ENCODE data around the gene BTBD16. TPM values are rescaled to one million over a fixed set of nuclear protein-coding genes. Genes with fewer than 3 reads are reported as not detected.

The BTBD16 gene
- total RNA-seq (not detected), polyA plus RNA-seq (not detected), total RNA-seq (not detected)

DNA sequence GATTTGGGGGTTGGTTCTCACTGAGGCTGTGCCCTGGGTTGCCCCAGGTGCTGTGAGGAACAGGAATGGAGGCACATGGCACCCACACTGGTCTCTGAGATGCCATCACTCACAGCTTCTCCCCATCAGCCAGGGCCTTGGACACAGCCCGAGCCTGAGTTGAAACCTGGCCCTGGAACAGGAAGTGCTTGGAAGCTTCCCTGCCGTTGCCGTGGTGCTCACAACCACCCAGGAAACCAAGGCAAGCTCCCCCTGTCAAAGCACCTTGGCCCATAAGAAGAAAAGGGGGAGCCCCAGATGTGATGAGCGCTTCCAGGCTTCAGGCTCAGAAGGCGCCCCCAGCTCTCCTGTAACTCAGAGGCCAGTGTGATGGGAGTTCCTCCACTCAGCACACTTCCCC is at the start of gene BTBD16:
Gene BTBD16 (plus strand): TSS at position 221 of the 400 bp plus-strand sequence. CDS start 3,786 bp downstream, outside the sequence.
- POLR2A ChIA-PET: no interaction called here

DNA sequence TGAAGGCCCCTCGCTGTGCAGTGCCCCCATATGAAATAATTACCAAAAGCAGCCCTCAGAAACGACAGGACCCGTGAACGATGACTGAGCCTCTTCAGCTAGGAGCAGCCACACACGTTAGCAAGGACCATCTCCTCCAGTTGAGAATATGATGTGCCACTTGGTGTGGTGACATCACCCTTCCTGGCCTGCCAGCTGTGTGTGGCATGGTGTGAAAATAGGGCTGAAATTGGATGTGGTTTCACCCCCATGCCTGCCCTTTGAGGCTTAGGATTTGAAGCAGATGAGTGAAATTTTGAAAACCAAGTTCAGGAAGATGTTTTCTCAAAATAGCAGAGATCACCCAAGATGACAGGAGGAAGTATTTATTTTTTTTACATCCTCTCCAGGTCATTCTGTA is 49.1 kb upstream of the BTBD16 start:
- intact Hi-C loops (cut with micrococcal nuclease): no loop called here
- no peaks in the 10 kb centered on the region for H3K4me1 Mint-ChIP-seq

More for the DNA sequence above, at the start of gene BTBD16:
- intact Hi-C loops (cut with micrococcal nuclease): no loop called here
- H3K4me3 ChIP-seq (ENCODE audit: low read length): no peak within 1 kb of the TSS
- H3K4me1 ChIP-seq (ENCODE audit: control insufficient read depth in 2 of 2, insufficient read depth in 2 of 2, low read length in 2 of 2): no peaks in the 10 kb centered on the region
- ATAC-seq: no peak
- H3K4me1 Mint-ChIP-seq: peaks cover 0 to 4% (median 0%) of the 10 kb centered on the region in 7 donors
- no peak within 1 kb of the TSS for H3K27ac ChIP-seq (ENCODE audit: low read depth, low read length)
- no peak within 1 kb of the TSS for H3K4me3 Mint-ChIP-seq
- H3K9me3 Mint-ChIP-seq: peaks cover 0 to 1% (median 0%) of the 10 kb centered on the region in 11 donors
- no peaks in the 10 kb centered on the region for H3K36me3 ChIP-seq (ENCODE audit: control insufficient read depth in 2 of 3, insufficient read depth in 3 of 3, low read length in 3 of 3)
- no peaks in the 10 kb centered on the region for H3K9me3 ChIP-seq (ENCODE audit: control insufficient read depth in 2 of 3, low read length in 3 of 3)
- no peaks in the 10 kb centered on the region for H3K36me3 Mint-ChIP-seq
- H3K27me3 ChIP-seq (ENCODE audit: control insufficient read depth in 2 of 2, insufficient read depth in 2 of 2, low read length in 2 of 2): no peaks in the 10 kb centered on the region
- H3K27me3 Mint-ChIP-seq: peaks cover 0 to 25% (median 17%) of the 10 kb centered on the region in 5 donors
- DNase-seq: no peak
- no peak within 1 kb of the TSS for H3K27ac Mint-ChIP-seq
- CTCF ChIA-PET: interaction anchor here (0.7 kb wide), 1 partner anchor 164 kb away, joined by 3 read pairs; no protein-coding TSS in a partner anchor

GRCh38 chr10:122222638-122223037 is 48.5 kb upstream of the BTBD16 start:
- H3K4me3 Mint-ChIP-seq: no peak overlapping the region
- Histone ChIP-seq H3K9me3 (ENCODE audit: control insufficient read depth in 2 of 3, low read length in 3 of 3) (no peaks in the 10 kb centered on the region), H3K4me1 (ENCODE audit: control insufficient read depth in 2 of 2, insufficient read depth in 2 of 2, low read length in 2 of 2) (no peaks in the 10 kb centered on the region), H3K4me3 (ENCODE audit: low read length) (no peak overlapping the region), H3K36me3 (ENCODE audit: control insufficient read depth in 2 of 3, insufficient read depth in 3 of 3, low read length in 3 of 3) (no peaks in the 10 kb centered on the region), H3K27me3 (ENCODE audit: control insufficient read depth in 2 of 2, insufficient read depth in 2 of 2, low read length in 2 of 2) (no peaks in the 10 kb centered on the region), H3K27ac (ENCODE audit: low read depth, low read length) (no peak overlapping the region)
- H3K27me3 Mint-ChIP-seq: peaks cover 3 to 22% (median 17%) of the 10 kb centered on the region in 5 donors
- no peak for DNase-seq
- no peaks in the 10 kb centered on the region for H3K9me3 Mint-ChIP-seq
- H3K36me3 Mint-ChIP-seq: no peaks in the 10 kb centered on the region
- CTCF ChIA-PET: no interaction called here
- intact Hi-C loops (cut with micrococcal nuclease): no loop called here
- no peak for ATAC-seq
- POLR2A ChIA-PET: no interaction called here
- H3K27ac Mint-ChIP-seq: no peak overlapping the region
- H3K4me1 Mint-ChIP-seq: no peaks in the 10 kb centered on the region

More for the DNA sequence above, 49.1 kb upstream of the BTBD16 start:
- H3K27me3 ChIP-seq (ENCODE audit: control insufficient read depth in 2 of 2, insufficient read depth in 2 of 2, low read length in 2 of 2): no peaks in the 10 kb centered on the region
- DNase-seq (no peak), ATAC-seq (no peak)
- no peaks in the 10 kb centered on the region for H3K9me3 ChIP-seq (ENCODE audit: control insufficient read depth in 2 of 3, low read length in 3 of 3)
- Mint-ChIP-seq H3K27ac (no peak overlapping the region), H3K9me3 (no peaks in the 10 kb centered on the region), H3K27me3 (peaks cover 3 to 27% (median 17%) of the 10 kb centered on the region in 5 donors), H3K36me3 (no peaks in the 10 kb centered on the region), H3K4me3 (no peak overlapping the region)
- no peaks in the 10 kb centered on the region for H3K36me3 ChIP-seq (ENCODE audit: control insufficient read depth in 2 of 3, insufficient read depth in 3 of 3, low read length in 3 of 3)
- no peak overlapping the region for H3K27ac ChIP-seq (ENCODE audit: low read depth, low read length)
- no peaks in the 10 kb centered on the region for H3K4me1 ChIP-seq (ENCODE audit: control insufficient read depth in 2 of 2, insufficient read depth in 2 of 2, low read length in 2 of 2)
- ChIA-PET CTCF (no interaction called here), POLR2A (no interaction called here)
- no peak overlapping the region for H3K4me3 ChIP-seq (ENCODE audit: low read length)

DNA sequence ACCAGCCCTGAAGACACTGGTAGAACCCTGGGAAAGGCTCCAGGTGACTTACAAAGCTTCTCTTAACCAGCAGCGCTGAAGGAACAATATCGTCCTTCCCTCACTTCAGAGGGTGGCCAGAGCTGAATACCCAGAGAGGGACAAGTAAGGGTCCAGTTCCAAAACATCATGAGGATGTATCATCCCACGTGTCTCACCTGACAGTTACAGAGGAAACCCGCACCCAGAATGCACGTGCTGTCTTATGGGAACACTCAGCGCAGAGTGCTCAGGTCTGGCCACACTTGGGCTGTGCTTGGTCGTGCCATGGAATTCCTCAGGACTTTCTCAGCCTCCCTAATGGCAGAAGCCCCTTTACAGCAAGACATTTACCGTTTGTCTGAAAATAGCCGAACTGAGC is 46.9 kb upstream of the BTBD16 start:
- H3K4me3 ChIP-seq (ENCODE audit: low read length): no peak overlapping the region
- Mint-ChIP-seq H3K27ac (no peak overlapping the region), H3K27me3 (peaks cover 3 to 20% (median 12%) of the 10 kb centered on the region in 5 donors), H3K9me3 (no peaks in the 10 kb centered on the region), H3K4me1 (no peaks in the 10 kb centered on the region), H3K36me3 (no peaks in the 10 kb centered on the region), H3K4me3 (no peak overlapping the region)
- no peak overlapping the region for H3K27ac ChIP-seq (ENCODE audit: low read depth, low read length)
- no peaks in the 10 kb centered on the region for H3K27me3 ChIP-seq (ENCODE audit: control insufficient read depth in 2 of 2, insufficient read depth in 2 of 2, low read length in 2 of 2)
- no peaks in the 10 kb centered on the region for H3K36me3 ChIP-seq (ENCODE audit: control insufficient read depth in 2 of 3, insufficient read depth in 3 of 3, low read length in 3 of 3)
- POLR2A ChIA-PET: no interaction called here
- no peaks in the 10 kb centered on the region for H3K4me1 ChIP-seq (ENCODE audit: control insufficient read depth in 2 of 2, insufficient read depth in 2 of 2, low read length in 2 of 2)
- no peak for ATAC-seq
- CTCF ChIA-PET: no interaction called here
- no peaks in the 10 kb centered on the region for H3K9me3 ChIP-seq (ENCODE audit: control insufficient read depth in 2 of 3, low read length in 3 of 3)
- intact Hi-C loops (cut with micrococcal nuclease): no loop called here
- DNase-seq: no peak

GRCh38 chr10:122225330-122225729 is 45.8 kb upstream of the BTBD16 start:
- no peaks in the 10 kb centered on the region for H3K9me3 ChIP-seq (ENCODE audit: control insufficient read depth in 2 of 3, low read length in 3 of 3)
- DNase-seq (no peak), ATAC-seq (no peak)
- Mint-ChIP-seq H3K36me3 (no peaks in the 10 kb centered on the region), H3K27ac (no peak overlapping the region), H3K4me1 (peaks cover 0 to 1% (median 0%) of the 10 kb centered on the region in 7 donors), H3K27me3 (peaks cover 3 to 21% (median 16%) of the 10 kb centered on the region in 5 donors), H3K4me3 (no peak overlapping the region), H3K9me3 (no peaks in the 10 kb centered on the region)
- H3K4me1 ChIP-seq (ENCODE audit: control insufficient read depth in 2 of 2, insufficient read depth in 2 of 2, low read length in 2 of 2): no peaks in the 10 kb centered on the region
- intact Hi-C loops (cut with micrococcal nuclease): no loop called here
- ChIA-PET POLR2A (no interaction called here), CTCF (interaction anchor here (0.7 kb wide), 1 partner anchor 1751 kb away, joined by 4 read pairs; no protein-coding TSS in a partner anchor)
- no peaks in the 10 kb centered on the region for H3K36me3 ChIP-seq (ENCODE audit: control insufficient read depth in 2 of 3, insufficient read depth in 3 of 3, low read length in 3 of 3)
- no peak overlapping the region for H3K27ac ChIP-seq (ENCODE audit: low read depth, low read length)
- H3K4me3 ChIP-seq (ENCODE audit: low read length): no peak overlapping the region
- no peaks in the 10 kb centered on the region for H3K27me3 ChIP-seq (ENCODE audit: control insufficient read depth in 2 of 2, insufficient read depth in 2 of 2, low read length in 2 of 2)

DNA sequence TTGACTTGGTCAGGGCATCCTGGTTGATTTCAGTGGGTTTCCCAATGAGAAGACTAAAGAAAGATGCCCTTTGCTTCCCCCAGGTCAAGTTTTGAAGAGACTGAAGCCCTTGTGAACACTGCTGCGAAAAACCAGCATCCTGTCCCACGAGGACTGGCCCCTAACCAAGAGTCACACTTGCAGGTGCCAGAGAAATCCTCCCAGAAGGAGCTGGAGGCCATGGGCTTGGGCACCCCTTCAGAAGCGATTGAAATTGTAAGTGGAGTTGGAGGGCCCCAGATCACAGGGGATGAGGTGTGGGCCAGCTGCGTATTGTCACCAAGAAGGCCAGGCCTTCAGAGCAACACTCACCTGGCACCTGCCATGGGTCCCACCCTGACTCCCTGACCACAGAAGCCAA is 43.3 kb upstream of the BTBD16 start:
- peaks cover 3 to 25% (median 15%) of the 10 kb centered on the region in 5 donors for H3K27me3 Mint-ChIP-seq
- ChIA-PET POLR2A (no interaction called here), CTCF (no interaction called here)
- Histone ChIP-seq H3K36me3 (ENCODE audit: control insufficient read depth in 2 of 3, insufficient read depth in 3 of 3, low read length in 3 of 3) (no peaks in the 10 kb centered on the region), H3K4me3 (ENCODE audit: low read length) (no peak overlapping the region), H3K27me3 (ENCODE audit: control insufficient read depth in 2 of 2, insufficient read depth in 2 of 2, low read length in 2 of 2) (no peaks in the 10 kb centered on the region), H3K27ac (ENCODE audit: low read depth, low read length) (no peak overlapping the region), H3K4me1 (ENCODE audit: control insufficient read depth in 2 of 2, insufficient read depth in 2 of 2, low read length in 2 of 2) (no peaks in the 10 kb centered on the region), H3K9me3 (ENCODE audit: control insufficient read depth in 2 of 3, low read length in 3 of 3) (no peaks in the 10 kb centered on the region)
- H3K36me3 Mint-ChIP-seq: no peaks in the 10 kb centered on the region
- ATAC-seq: no peak
- intact Hi-C loops (cut with micrococcal nuclease): no loop called here
- no peak overlapping the region for H3K4me3 Mint-ChIP-seq
- no peak for DNase-seq
- H3K27ac Mint-ChIP-seq: no peak overlapping the region
- peaks cover 0 to 1% (median 0%) of the 10 kb centered on the region in 7 donors for H3K4me1 Mint-ChIP-seq
- H3K9me3 Mint-ChIP-seq: no peaks in the 10 kb centered on the region

GRCh38 chr10:122229666-122230065 is 41.4 kb upstream of the BTBD16 start:
- Mint-ChIP-seq H3K9me3 (no peaks in the 10 kb centered on the region), H3K4me1 (peaks cover 0 to 1% (median 0%) of the 10 kb centered on the region in 7 donors), H3K27ac (no peak overlapping the region), H3K36me3 (no peaks in the 10 kb centered on the region), H3K4me3 (no peak overlapping the region), H3K27me3 (peaks cover 3 to 26% (median 21%) of the 10 kb centered on the region in 5 donors)
- Histone ChIP-seq H3K4me1 (ENCODE audit: control insufficient read depth in 2 of 2, insufficient read depth in 2 of 2, low read length in 2 of 2) (no peaks in the 10 kb centered on the region), H3K27me3 (ENCODE audit: control insufficient read depth in 2 of 2, insufficient read depth in 2 of 2, low read length in 2 of 2) (no peaks in the 10 kb centered on the region), H3K36me3 (ENCODE audit: control insufficient read depth in 2 of 3, insufficient read depth in 3 of 3, low read length in 3 of 3) (no peaks in the 10 kb centered on the region), H3K9me3 (ENCODE audit: control insufficient read depth in 2 of 3, low read length in 3 of 3) (no peaks in the 10 kb centered on the region), H3K27ac (ENCODE audit: low read depth, low read length) (no peak overlapping the region), H3K4me3 (ENCODE audit: low read length) (no peak overlapping the region)
- ChIA-PET POLR2A (no interaction called here), CTCF (no interaction called here)
- no peak for DNase-seq
- no peak for ATAC-seq
- intact Hi-C loops (cut with micrococcal nuclease): no loop called here
